ENCODE data around the gene KANK3. TPM values are rescaled to one million over a fixed set of nuclear protein-coding genes. Genes with fewer than 3 reads are reported as not detected.

The KANK3 gene
- total and polyA plus RNA-seq, 9 of the 15 experiments (the other 6 are each of a cell fraction or from before 2014, with no cell fraction given): 0.03 to 0.40 (median 0.08) TPM; not detected in 6

DNA sequence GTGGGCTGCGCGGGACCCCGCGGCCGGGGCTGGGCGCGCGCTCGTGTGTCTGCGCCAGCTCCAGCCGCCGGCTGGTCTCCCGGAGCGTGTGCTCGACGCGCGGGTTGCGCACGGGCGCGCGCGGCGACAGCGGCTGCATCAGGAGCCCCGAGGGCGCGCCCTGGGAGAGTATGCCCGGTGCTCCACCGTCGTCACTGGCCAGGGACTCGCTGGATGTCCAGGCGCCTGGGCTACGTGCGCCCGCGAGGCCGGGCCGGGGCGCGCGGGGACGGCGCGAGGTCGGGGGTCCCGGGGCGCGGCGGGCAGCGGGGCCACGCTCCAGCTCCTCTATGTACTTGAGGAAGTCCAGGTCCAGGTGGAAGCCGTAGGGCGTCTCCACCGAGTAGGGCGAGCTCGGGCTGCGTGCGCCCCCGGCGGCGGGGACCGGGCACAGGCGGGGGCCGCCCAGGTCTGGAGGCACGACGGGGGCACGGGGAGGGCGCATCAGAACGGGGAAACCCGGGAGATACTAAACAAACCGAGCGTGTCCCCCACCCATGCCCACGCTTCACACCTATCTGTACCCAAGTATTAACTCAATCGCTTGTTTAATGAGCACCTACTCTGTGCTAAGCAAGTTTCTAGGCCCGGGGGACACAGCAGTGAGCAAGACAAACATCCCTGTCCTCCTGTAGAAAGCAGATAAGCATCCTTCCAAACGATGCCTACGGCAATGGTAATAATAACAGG is 7.6 kb downstream of the KANK3 start (continued):
- TF ChIP-seq, protein P1, sequence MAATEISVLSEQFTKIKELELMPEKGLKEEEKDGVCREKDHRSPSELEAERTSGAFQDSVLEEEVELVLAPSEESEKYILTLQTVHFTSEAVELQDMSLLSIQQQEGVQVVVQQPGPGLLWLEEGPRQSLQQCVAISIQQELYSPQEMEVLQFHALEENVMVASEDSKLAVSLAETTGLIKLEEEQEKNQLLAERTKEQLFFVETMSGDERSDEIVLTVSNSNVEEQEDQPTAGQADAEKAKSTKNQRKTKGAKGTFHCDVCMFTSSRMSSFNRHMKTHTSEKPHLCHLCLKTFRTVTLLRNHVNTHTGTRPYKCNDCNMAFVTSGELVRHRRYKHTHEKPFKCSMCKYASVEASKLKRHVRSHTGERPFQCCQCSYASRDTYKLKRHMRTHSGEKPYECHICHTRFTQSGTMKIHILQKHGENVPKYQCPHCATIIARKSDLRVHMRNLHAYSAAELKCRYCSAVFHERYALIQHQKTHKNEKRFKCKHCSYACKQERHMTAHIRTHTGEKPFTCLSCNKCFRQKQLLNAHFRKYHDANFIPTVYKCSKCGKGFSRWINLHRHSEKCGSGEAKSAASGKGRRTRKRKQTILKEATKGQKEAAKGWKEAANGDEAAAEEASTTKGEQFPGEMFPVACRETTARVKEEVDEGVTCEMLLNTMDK (IDR thresholded peaks at IDR 0.05; ENCODE audit: borderline replicate concordance, insufficient read depth, low read depth, low read length, poor library complexity, severe bottlenecking): peak; percentile 21
- TF ChIP-seq, protein P2, sequence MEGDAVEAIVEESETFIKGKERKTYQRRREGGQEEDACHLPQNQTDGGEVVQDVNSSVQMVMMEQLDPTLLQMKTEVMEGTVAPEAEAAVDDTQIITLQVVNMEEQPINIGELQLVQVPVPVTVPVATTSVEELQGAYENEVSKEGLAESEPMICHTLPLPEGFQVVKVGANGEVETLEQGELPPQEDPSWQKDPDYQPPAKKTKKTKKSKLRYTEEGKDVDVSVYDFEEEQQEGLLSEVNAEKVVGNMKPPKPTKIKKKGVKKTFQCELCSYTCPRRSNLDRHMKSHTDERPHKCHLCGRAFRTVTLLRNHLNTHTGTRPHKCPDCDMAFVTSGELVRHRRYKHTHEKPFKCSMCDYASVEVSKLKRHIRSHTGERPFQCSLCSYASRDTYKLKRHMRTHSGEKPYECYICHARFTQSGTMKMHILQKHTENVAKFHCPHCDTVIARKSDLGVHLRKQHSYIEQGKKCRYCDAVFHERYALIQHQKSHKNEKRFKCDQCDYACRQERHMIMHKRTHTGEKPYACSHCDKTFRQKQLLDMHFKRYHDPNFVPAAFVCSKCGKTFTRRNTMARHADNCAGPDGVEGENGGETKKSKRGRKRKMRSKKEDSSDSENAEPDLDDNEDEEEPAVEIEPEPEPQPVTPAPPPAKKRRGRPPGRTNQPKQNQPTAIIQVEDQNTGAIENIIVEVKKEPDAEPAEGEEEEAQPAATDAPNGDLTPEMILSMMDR (IDR thresholded peaks at IDR 0.05 in 2 of 3, conservative IDR thresholded peaks at IDR 0.05 in 1 of 3; ENCODE audit: insufficient read depth in 2 of 3, low read depth in 1 of 3, low read length in 3 of 3): peak; percentile 12 to 47 (median 21); a peak in 2 of 6 replicates
- TF ChIP-seq NRF1 (conservative IDR thresholded peaks at IDR 0.05 in 1 of 2, IDR thresholded peaks at IDR 0.05 in 1 of 2) (peak in 1 of 2 experiments; percentile 10; a peak in 2 of 4 replicates), RB1 (IDR thresholded peaks at IDR 0.05; ENCODE audit: low read depth) (0 out of 2 replicates have a peak, but pooled peaks have one; percentile 14)
- TF ChIP-seq, protein P3, sequence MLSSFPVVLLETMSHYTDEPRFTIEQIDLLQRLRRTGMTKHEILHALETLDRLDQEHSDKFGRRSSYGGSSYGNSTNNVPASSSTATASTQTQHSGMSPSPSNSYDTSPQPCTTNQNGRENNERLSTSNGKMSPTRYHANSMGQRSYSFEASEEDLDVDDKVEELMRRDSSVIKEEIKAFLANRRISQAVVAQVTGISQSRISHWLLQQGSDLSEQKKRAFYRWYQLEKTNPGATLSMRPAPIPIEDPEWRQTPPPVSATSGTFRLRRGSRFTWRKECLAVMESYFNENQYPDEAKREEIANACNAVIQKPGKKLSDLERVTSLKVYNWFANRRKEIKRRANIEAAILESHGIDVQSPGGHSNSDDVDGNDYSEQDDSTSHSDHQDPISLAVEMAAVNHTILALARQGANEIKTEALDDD (IDR thresholded peaks at IDR 0.05): no peak

Measured in K562 (cell line).